ENCODE data around the gene TMA16.

DNA sequence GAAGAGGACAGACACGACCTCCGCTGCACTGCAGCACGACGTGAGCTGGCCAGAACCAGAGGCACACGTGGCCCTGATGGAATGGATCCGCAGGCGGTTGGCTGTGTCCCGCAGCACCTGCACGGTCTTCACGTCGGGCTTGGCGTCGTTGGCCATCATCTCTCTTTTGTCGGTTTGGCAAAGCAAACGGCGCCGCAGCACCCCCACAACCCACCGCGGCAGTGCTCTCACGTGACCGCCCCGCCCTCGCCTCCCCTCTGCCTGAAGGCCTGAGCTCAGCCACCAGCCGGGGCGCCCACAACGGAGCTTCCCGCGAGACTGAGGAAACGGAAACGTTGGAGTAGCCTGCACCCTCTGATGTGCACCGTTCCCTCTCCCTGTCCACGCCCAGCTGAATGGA is 20.9 kb upstream of the TMA16 start, which contains the start of gene TKTL2:
- no peak for TF ChIP-seq POLR2AphosphoS5 (IDR thresholded peaks at IDR 0.05; ENCODE audit: borderline replicate concordance, low read depth, low read length)
- no peak for TF ChIP-seq EZH2 (IDR thresholded peaks at IDR 0.05)
